Common myeloid progenitor, CD34-positive (primary cell): ENCODE results near the gene CHP2.

Experiments
- CTCF ChIA-PET: fragments of 350-600 bp; sonication (Branson Sonifier 250); formaldehyde crosslinking; loops from one replicate; lab custom pipeline; 2021; ENCODE audit warnings: antibody characterized with exemption; lab: Charles Lee
- POLR2A ChIA-PET: fragments of 350-600 bp; sonication (Branson Sonifier 250); formaldehyde crosslinking; loops from one replicate; lab custom pipeline; 2021; ENCODE audit warnings: antibody characterized with exemption; lab: Charles Lee
- DNase-seq, 3 donors: peaks; one replicate each; pipeline versions ENCODE4 v3.0.0 to v3.0.0-alpha.2; 2013
- H3K27ac ChIP-seq, 2 experiments: 1 replicate in 1 of 2; 2 replicates in 1 of 2; pipeline ENCODE4 v1.7.0; 2013; ENCODE audit warnings: inconsistent platforms in 2 of 2, low read length in 2 of 2, mild to moderate bottlenecking in 2 of 2, low read depth in 1 of 2, moderate library complexity in 1 of 2; ENCODE audit not compliant: severe bottlenecking in 2 of 2, insufficient read depth in 1 of 2, poor library complexity in 1 of 2
- H3K27me3 ChIP-seq, 5 experiments: replicated peaks in 2 of 5; 1 replicate in 3 of 5; 2 replicates in 2 of 5; pipeline versions ENCODE4 v1.6.1 to v1.7.0; 2013; ENCODE audit warnings: low read length in 4 of 5, mild to moderate bottlenecking in 2 of 5, moderate library complexity in 2 of 5, inconsistent platforms in 1 of 5; ENCODE audit not compliant: insufficient read depth in 5 of 5, control insufficient read depth in 4 of 5
- H3K36me3 ChIP-seq, 4 experiments: 1 replicate in 2 of 4; 2 replicates in 2 of 4; pipeline versions ENCODE4 v1.6.1 to v1.7.0; 2013; ENCODE audit warnings: low read length in 3 of 4, control low read depth in 1 of 4, mild to moderate bottlenecking in 1 of 4; ENCODE audit not compliant: control insufficient read depth in 4 of 4, insufficient read depth in 4 of 4
- H3K4me1 ChIP-seq, 4 experiments: 1 replicate in 3 of 4; 2 replicates in 1 of 4; pipeline versions ENCODE4 v1.6.1 to v1.7.1; 2013; ENCODE audit warnings: low read length in 3 of 4, mild to moderate bottlenecking in 3 of 4, control low read depth in 1 of 4, inconsistent platforms in 1 of 4, moderate library complexity in 1 of 4; ENCODE audit not compliant: control insufficient read depth in 4 of 4, insufficient read depth in 4 of 4; ENCODE audit errors: control extremely low read depth in 1 of 4
- H3K4me3 ChIP-seq, 7 experiments: 1 replicate in 4 of 7; 2 replicates in 3 of 7; pipeline versions ENCODE4 v1.5.1 to v1.7.0; 2013; ENCODE audit warnings: mild to moderate bottlenecking in 7 of 7, low read length in 6 of 7, moderate library complexity in 6 of 7, inconsistent platforms in 2 of 7, low read depth in 2 of 7, control low read depth in 1 of 7; ENCODE audit not compliant: insufficient read depth in 4 of 7, control insufficient read depth in 1 of 7; ENCODE audit errors: extremely low read depth in 1 of 7
- H3K9me3 ChIP-seq, 5 experiments: 1 replicate in 4 of 5; 2 replicates in 1 of 5; pipeline versions ENCODE4 v1.6.1 to v1.7.1; 2013; ENCODE audit warnings: low read length in 4 of 5, mild to moderate bottlenecking in 2 of 5, inconsistent platforms in 1 of 5, low read depth in 1 of 5, moderate library complexity in 1 of 5; ENCODE audit not compliant: control insufficient read depth in 4 of 5, insufficient read depth in 2 of 5; ENCODE audit errors: control extremely low read depth in 1 of 5
- WGBS: methylation state at CpG from one replicate; pipeline ENCODE4 v1.1.5; 2013; ENCODE audit not compliant: insufficient coverage; 5-methylcytosine and 5-hydroxymethylcytosine counted together

The CHP2 gene

GRCh38 chr16:23765933-23766332 is 11.1 kb downstream of the CHP2 start:
- POLR2A ChIA-PET = no interaction called here
- CTCF ChIA-PET = no interaction called here

GRCh38 chr16:23768581-23768980 is 13.8 kb downstream of the CHP2 start:
- Histone ChIP-seq H3K9me3 (peaks cover 0 to 2% (median 0%) of the 10 kb centered on the region in 5 experiments), H3K27ac (no peak overlapping the region), H3K4me1 (no peaks in the 10 kb centered on the region), H3K36me3 (no peaks in the 10 kb centered on the region), H3K4me3 (no peak overlapping the region), H3K27me3 (peaks cover 0 to 4% (median 0%) of the 10 kb centered on the region in 5 experiments)
- DNase-seq = no peak
- ChIA-PET POLR2A (no interaction called here), CTCF (no interaction called here)
- WGBS = 94% methylated on average over 2 of the region's 2 CpGs

More at GRCh38 chr16:23765933-23766332, 11.1 kb downstream of the CHP2 start:
- no peak for DNase-seq
- Histone ChIP-seq H3K36me3 (no peaks in the 10 kb centered on the region), H3K9me3 (peaks cover 0 to 2% (median 0%) of the 10 kb centered on the region in 5 experiments), H3K4me1 (no peaks in the 10 kb centered on the region), H3K4me3 (no peak overlapping the region), H3K27me3 (peaks cover 0 to 5% (median 1%) of the 10 kb centered on the region in 5 experiments), H3K27ac (no peak overlapping the region)

- POLR2A ChIA-PET = no interaction called here
- Histone ChIP-seq H3K27me3 (peaks cover 0 to 4% (median 0%) of the 10 kb centered on the region in 5 experiments), H3K36me3 (no peaks in the 10 kb centered on the region), H3K9me3 (peaks cover 0 to under 1% (median 0%) of the 10 kb centered on the region in 5 experiments), H3K4me3 (no peak overlapping the region), H3K27ac (no peak overlapping the region), H3K4me1 (no peaks in the 10 kb centered on the region)
- 86% methylated on average over 8 of the region's 8 CpGs for WGBS
- CTCF ChIA-PET = interaction anchor here (0.9 kb wide), 1 partner anchor 24 kb away, joined by 4 read pairs; no protein-coding TSS in a partner anchor
- no peak for DNase-seq
These were observed 16.2 kb downstream of the CHP2 start for GRCh38 chr16:23771027-23771426.

GRCh38 chr16:23771642-23772041 is 16.8 kb downstream of the CHP2 start:
- no peak for DNase-seq
- H3K4me1 ChIP-seq = no peaks in the 10 kb centered on the region
- H3K27me3 ChIP-seq = peaks cover 0 to 4% (median 0%) of the 10 kb centered on the region in 5 experiments
- CTCF ChIA-PET = interaction anchor here (0.9 kb wide), 1 partner anchor 25 kb away, joined by 4 read pairs; no protein-coding TSS in a partner anchor
- H3K27ac ChIP-seq = no peak overlapping the region
- H3K9me3 ChIP-seq = no peaks in the 10 kb centered on the region
- no peak overlapping the region for H3K4me3 ChIP-seq
- no peaks in the 10 kb centered on the region for H3K36me3 ChIP-seq
- 91% methylated on average over 1 of the region's 2 CpGs for WGBS
- POLR2A ChIA-PET = no interaction called here

GRCh38 chr16:23773339-23773738 is 18.5 kb downstream of the CHP2 start:
- Histone ChIP-seq H3K4me1 (no peaks in the 10 kb centered on the region), H3K36me3 (no peaks in the 10 kb centered on the region), H3K9me3 (no peaks in the 10 kb centered on the region), H3K27me3 (peaks cover 0 to 4% (median 0%) of the 10 kb centered on the region in 5 experiments), H3K27ac (no peak overlapping the region), H3K4me3 (no peak overlapping the region)
- POLR2A ChIA-PET = no interaction called here
- WGBS = 92% methylated on average over 1 of the region's 2 CpGs
- CTCF ChIA-PET = interaction anchor here (1.0 kb wide), 1 partner anchor 9 kb away, joined by 3 read pairs; no protein-coding TSS in a partner anchor
- DNase-seq = no peak

- Histone ChIP-seq H3K36me3 (no peaks in the 10 kb centered on the region), H3K27me3 (peaks cover 0 to 7% (median 0%) of the 10 kb centered on the region in 5 experiments), H3K27ac (no peak overlapping the region), H3K4me1 (no peaks in the 10 kb centered on the region), H3K9me3 (no peaks in the 10 kb centered on the region), H3K4me3 (no peak overlapping the region)
- ChIA-PET CTCF (no interaction called here), POLR2A (no interaction called here)
- no peak for DNase-seq
- WGBS = no CpG with 5 or more reads among the region's 1 CpG
These were observed 26.4 kb downstream of the CHP2 start for GRCh38 chr16:23781176-23781575.

- H3K4me3 ChIP-seq = no peak overlapping the region
- ChIA-PET CTCF (no interaction called here), POLR2A (no interaction called here)
- peaks cover 0 to 7% (median 0%) of the 10 kb centered on the region in 5 experiments for H3K27me3 ChIP-seq
- 95% methylated on average over 4 of the region's 4 CpGs for WGBS
- peaks cover 0 to 19% (median 9%) of the 10 kb centered on the region in 4 experiments for H3K4me1 ChIP-seq
- H3K27ac ChIP-seq = no peak overlapping the region
- no peaks in the 10 kb centered on the region for H3K9me3 ChIP-seq
- H3K36me3 ChIP-seq = no peaks in the 10 kb centered on the region
- peak in 2 of 3 donors; percentile 34 to 44 for DNase-seq
These were observed 30.1 kb downstream of the CHP2 start for GRCh38 chr16:23784811-23785447.
